K562 (cell line): Measurements from ENCODE around the gene CLTB. TPM values are rescaled to one million over a fixed set of nuclear protein-coding genes. Genes with fewer than 3 reads are reported as not detected.

Experiments used
- ARID2 ChIP-seq: fragments of 450-650 bp; IDR thresholded peaks from 2 replicates; pipeline ENCODE4 v1.6.1; 2017; ENCODE audit warnings: antibody characterized with exemption, mild to moderate bottlenecking
- CCAR2 ChIP-seq: fragments of 200-400 bp; formaldehyde crosslinking; IDR thresholded peaks from 2 replicates; pipeline ENCODE4 v1.6.1; 2017; ENCODE audit warnings: mild to moderate bottlenecking, low read depth, low read length
- ELF2 ChIP-seq: fragments of 250-450 bp; sonication (Bioruptor Pico); IDR thresholded peaks from 2 replicates; pipeline ENCODE4 v1.5.0; 2021; ENCODE audit warnings: mild to moderate bottlenecking
- HDAC2 ChIP-seq: fragments of 450-650 bp; IDR thresholded peaks from 2 replicates; pipeline ENCODE4 v1.6.1; 2016; ENCODE audit warnings: mild to moderate bottlenecking
- L3MBTL2 ChIP-seq: fragments of 450-650 bp; IDR thresholded peaks from 2 replicates; pipeline ENCODE4 v1.6.1; 2016; ENCODE audit warnings: mild to moderate bottlenecking, moderate library complexity
- LARP7 ChIP-seq: fragments of 450-650 bp; IDR thresholded peaks from 2 replicates; pipeline ENCODE4 v1.6.1; 2016
- MIER1 ChIP-seq: fragments of 450-650 bp; IDR thresholded peaks from 2 replicates; pipeline ENCODE4 v1.6.1; 2016; ENCODE audit warnings: antibody characterized with exemption, mild to moderate bottlenecking, low read depth
- MTA1 ChIP-seq: fragments of 450-650 bp; IDR thresholded peaks from 2 replicates; pipeline ENCODE4 v1.6.1; 2017; ENCODE audit warnings: borderline replicate concordance
- NFIC ChIP-seq: fragments of 450-650 bp; IDR thresholded peaks from 2 replicates; pipeline ENCODE4 v1.6.1; 2017; ENCODE audit warnings: mild to moderate bottlenecking, inconsistent platforms
- SMC3 ChIP-seq: conservative IDR thresholded peaks from 2 replicates; pipeline ENCODE4 v1.6.1; 2011; ENCODE audit warnings: low read depth, low read length, improper control_type of control experiment; ENCODE audit not compliant: insufficient read depth
- TEAD1 ChIP-seq, 2 experiments: fragments of 450-650 bp in 1 of 2; sonication (generic) in 1 of 2; formaldehyde crosslinking; IDR thresholded peaks; 2 replicates each; pipeline versions ENCODE4 v1.4.0 to v1.8.0; 2020 to 2022; ENCODE audit warnings: mild to moderate bottlenecking in 2 of 2, missing genetic modification reagents in 1 of 2
- TFAM ChIP-seq: fragments of 250-450 bp; sonication (Bioruptor Pico); conservative IDR thresholded peaks from 2 replicates; pipeline ENCODE4 v1.5.0; 2021; ENCODE audit warnings: mild to moderate bottlenecking, moderate library complexity
- WHSC1 ChIP-seq: IDR thresholded peaks from one replicate; pipeline ENCODE4 v1.6.1; 2012; ENCODE audit warnings: low read length, control low read depth, inconsistent platforms
- ZSCAN32 ChIP-seq: fragments of 450-650 bp; formaldehyde crosslinking; IDR thresholded peaks from 2 replicates; pipeline ENCODE4 v1.4.0; 2020; ENCODE audit warnings: mild to moderate bottlenecking, moderate library complexity
- polyA plus RNA-seq, 8 experiments: library from polyadenylated mRNA; depleted of rRNA in 4 of 8; stranded (reverse) in 5 of 8; unstranded in 3 of 8; fragments of >200 nt; fragmentation: Nextera tagmentation in 2 of 8; fragmentation: Illumina TruSeq in 1 of 8; extraction: Ambion mirVana in 2 of 8; extraction: Trizol in 1 of 8; gene quantifications; 2 replicates each; pipeline versions ENCODE4 v1.2.1 to v1.2.3, GENCODE V29; 2011 to 2014; ENCODE audit warnings: inconsistent platforms in 1 of 8, missing spikeins in 1 of 8
- total RNA-seq, 7 experiments: library from RNA; depleted of rRNA in 6 of 7; stranded (reverse); fragments of >200 nt in 6 of 7; fragmentation: Illumina TruSeq in 2 of 7; extraction: Trizol in 2 of 7; gene quantifications; 2 replicates each; pipeline versions ENCODE4 v1.2.1 to v1.2.3, GENCODE V29; 2011 to 2021; ENCODE audit warnings: low replicate concordance in 1 of 7
- TF ChIP-seq, protein P1 (sequence below), 2 experiments: fragments of 450-650 bp in 1 of 2; sonication (generic) in 1 of 2; formaldehyde crosslinking; conservative IDR thresholded peaks; 2 replicates each; pipeline versions ENCODE4 v1.4.0 to v1.8.1; 2020 to 2022; ENCODE audit warnings: mild to moderate bottlenecking in 1 of 2, missing genetic modification reagents in 1 of 2
- TF ChIP-seq, protein P2 (sequence below): fragments of 450-650 bp; IDR thresholded peaks from 2 replicates; pipeline ENCODE4 v1.6.1; 2018; ENCODE audit not compliant: partially characterized antibody
- TF ChIP-seq, protein P3 (sequence below): fragments of 250-450 bp; sonication (Bioruptor Pico); IDR thresholded peaks from 2 replicates; pipeline ENCODE4 v1.8.0; 2022; ENCODE audit warnings: inconsistent platforms, mild to moderate bottlenecking, moderate library complexity, borderline replicate concordance

CLTB gene
- total and polyA plus RNA-seq, 9 of the 15 experiments (the other 6 are each of a cell fraction or from before 2014, with no cell fraction given), result 1.8 to 117 (median 39.0) TPM

DNA sequence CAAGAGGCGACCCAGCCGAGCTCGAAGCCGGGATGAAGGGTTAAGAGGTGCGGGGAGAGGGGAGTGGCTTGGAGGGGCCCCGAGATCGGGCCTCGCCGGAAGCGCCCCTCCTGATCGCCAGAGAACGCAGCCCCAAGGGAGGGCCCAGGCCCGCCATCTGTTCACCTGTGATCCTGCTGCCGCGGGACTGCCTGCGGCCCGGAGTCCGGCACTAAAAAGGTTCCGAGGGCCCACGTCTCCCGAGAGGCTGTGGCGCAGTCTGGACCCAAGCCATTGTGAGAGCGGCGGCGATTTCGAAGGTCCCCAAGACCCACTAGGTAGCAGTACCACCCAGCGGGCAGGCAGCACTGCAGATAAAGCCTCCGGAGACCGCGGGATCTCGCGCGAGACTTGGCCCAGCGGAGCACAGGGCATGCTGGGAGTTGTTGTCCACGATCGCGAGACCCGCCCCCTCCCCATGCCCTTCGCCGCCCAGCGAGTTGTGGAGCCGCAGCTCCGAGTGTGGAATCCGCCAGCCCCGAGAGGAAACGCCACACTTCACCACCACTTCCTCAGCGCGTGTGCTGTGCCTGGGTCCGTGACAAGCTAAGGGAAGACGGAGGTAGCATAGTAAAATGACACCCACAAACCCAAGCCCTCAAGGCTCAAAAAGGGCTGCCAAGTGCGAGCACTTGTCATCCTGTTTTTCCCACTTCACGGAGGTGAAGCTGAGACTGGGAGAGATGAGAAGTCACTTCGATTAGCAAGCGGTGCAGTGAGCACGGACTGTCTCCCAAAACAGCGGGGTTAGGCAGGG is 54.7 kb downstream of the CLTB start, which contains the start of gene KIAA1191 (continued):
- TF ChIP-seq TEAD1 (CRISPR knock-in tag; IDR thresholded peaks at IDR 0.05), result peak in 1 of 2 experiments; percentile 75; a peak in 1 of 4 replicates
- TF ChIP-seq LARP7, result no peak; the same call in 1 of the 2 replicates
- TF ChIP-seq HDAC2, result peak; percentile 72; the same call in 1 of the 2 replicates
- no peak for TF ChIP-seq ELF2
- TF ChIP-seq ZSCAN32 (CRISPR knock-in tag), result 0 out of 2 replicates have a peak, but pooled peaks have one; percentile 11
- no peak for TF ChIP-seq WHSC1
- no peak for TF ChIP-seq ARID2
- peak; percentile 65 for TF ChIP-seq L3MBTL2
- TF ChIP-seq CCAR2, result no peak
- peak; percentile 73 for TF ChIP-seq NFIC
- TF ChIP-seq, protein P1, sequence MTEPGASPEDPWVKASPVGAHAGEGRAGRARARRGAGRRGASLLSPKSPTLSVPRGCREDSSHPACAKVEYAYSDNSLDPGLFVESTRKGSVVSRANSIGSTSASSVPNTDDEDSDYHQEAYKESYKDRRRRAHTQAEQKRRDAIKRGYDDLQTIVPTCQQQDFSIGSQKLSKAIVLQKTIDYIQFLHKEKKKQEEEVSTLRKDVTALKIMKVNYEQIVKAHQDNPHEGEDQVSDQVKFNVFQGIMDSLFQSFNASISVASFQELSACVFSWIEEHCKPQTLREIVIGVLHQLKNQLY (CRISPR knock-in tag; conservative IDR thresholded peaks at IDR 0.05), result 0 out of 4 replicates have a peak, but pooled peaks of 1 of the 2 experiments have one; percentile 29
- TF ChIP-seq SMC3, result peak; percentile 31
- TF ChIP-seq MIER1, result no peak
- TF ChIP-seq, protein P2, sequence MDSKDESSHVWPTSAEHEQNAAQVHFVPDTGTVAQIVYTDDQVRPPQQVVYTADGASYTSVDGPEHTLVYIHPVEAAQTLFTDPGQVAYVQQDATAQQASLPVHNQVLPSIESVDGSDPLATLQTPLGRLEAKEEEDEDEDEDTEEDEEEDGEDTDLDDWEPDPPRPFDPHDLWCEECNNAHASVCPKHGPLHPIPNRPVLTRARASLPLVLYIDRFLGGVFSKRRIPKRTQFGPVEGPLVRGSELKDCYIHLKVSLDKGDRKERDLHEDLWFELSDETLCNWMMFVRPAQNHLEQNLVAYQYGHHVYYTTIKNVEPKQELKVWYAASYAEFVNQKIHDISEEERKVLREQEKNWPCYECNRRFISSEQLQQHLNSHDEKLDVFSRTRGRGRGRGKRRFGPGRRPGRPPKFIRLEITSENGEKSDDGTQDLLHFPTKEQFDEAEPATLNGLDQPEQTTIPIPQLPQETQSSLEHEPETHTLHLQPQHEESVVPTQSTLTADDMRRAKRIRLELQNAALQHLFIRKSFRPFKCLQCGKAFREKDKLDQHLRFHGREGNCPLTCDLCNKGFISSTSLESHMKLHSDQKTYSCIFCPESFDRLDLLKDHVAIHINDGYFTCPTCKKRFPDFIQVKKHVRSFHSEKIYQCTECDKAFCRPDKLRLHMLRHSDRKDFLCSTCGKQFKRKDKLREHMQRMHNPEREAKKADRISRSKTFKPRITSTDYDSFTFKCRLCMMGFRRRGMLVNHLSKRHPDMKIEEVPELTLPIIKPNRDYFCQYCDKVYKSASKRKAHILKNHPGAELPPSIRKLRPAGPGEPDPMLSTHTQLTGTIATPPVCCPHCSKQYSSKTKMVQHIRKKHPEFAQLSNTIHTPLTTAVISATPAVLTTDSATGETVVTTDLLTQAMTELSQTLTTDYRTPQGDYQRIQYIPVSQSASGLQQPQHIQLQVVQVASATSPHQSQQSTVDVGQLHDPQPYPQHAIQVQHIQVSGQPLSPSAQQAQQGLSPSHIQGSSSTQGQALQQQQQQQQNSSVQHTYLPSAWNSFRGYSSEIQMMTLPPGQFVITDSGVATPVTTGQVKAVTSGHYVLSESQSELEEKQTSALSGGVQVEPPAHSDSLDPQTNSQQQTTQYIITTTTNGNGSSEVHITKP, result peak; percentile 86
- peak; percentile 72; the same call in 1 of the 2 replicates for TF ChIP-seq MTA1
- no peak for TF ChIP-seq TFAM (CRISPR knock-in tag)
- TF ChIP-seq, protein P3, sequence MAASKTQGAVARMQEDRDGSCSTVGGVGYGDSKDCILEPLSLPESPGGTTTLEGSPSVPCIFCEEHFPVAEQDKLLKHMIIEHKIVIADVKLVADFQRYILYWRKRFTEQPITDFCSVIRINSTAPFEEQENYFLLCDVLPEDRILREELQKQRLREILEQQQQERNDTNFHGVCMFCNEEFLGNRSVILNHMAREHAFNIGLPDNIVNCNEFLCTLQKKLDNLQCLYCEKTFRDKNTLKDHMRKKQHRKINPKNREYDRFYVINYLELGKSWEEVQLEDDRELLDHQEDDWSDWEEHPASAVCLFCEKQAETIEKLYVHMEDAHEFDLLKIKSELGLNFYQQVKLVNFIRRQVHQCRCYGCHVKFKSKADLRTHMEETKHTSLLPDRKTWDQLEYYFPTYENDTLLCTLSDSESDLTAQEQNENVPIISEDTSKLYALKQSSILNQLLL, result no peak
